RPMI7951 (cell line): Measurements from ENCODE around the gene S100A5. TPM values are rescaled to one million over a fixed set of nuclear protein-coding genes. Genes with fewer than 3 reads are reported as not detected.
A peak's percentile ranks its signal among the peaks of the same experiment; 100 is the strongest.

Experiments
- DNase-seq: peaks from one replicate; pipeline ENCODE4 v3.0.0-alpha.2; 2012; ENCODE audit warnings: low read depth
- total RNA-seq: library from RNA; depleted of rRNA; stranded (reverse); fragments of >200 nt; shearing (Covaris generic); gene quantifications from 2 replicates; pipeline ENCODE4 v1.2.3, GENCODE V29; 2014

S100A5 gene
- total RNA-seq, 1 experiment from 2014 or later: 2.2 TPM

DNA sequence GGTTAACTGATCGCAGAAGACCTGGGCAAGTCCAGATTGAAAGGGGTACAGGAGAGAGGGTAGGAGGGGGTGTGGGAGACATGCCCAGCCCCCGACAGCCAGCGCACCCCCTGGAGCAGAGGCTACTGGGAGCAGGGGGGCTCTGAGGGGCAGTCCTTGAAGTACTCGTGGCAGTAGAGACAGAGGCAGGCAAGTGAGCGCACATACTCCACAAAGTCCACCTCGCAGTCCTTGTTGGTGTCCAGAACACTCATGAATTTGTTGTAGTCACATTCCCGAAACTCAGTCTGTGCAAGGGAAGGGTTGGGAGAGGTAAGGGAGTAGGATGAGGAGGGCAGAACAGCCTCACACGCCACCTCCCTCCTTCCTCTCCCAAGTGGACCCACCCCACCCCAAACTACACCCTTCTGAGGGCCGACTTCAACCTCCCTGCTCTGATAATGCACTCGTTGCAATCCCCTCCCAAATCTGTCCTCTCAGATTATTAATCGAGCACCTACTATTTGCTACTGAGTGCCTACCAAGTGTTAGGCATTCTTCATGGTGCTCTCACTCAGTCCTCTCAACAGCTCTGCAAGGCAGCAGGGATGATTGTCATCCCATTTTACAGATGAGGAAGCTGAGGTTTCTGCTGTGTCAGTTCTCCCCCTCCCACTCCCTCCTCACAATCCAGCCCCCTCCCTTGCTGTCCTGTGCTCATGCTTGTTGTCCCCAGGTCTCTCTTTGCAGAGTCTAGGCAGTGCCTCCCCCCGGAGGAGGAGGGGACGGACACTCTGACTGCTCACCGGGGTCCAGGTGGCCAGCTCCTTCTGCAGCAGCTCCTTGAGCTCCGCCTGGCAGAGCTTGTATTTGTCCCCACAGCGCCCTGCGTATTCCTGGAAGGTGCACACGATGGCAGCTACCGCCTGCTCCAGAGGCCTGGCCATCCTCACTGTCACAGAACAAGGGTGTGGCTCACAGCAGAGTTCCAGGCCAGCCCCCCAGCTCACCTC lies 7.1 kb upstream of the S100A5 start:
- no peak for DNase-seq

DNA sequence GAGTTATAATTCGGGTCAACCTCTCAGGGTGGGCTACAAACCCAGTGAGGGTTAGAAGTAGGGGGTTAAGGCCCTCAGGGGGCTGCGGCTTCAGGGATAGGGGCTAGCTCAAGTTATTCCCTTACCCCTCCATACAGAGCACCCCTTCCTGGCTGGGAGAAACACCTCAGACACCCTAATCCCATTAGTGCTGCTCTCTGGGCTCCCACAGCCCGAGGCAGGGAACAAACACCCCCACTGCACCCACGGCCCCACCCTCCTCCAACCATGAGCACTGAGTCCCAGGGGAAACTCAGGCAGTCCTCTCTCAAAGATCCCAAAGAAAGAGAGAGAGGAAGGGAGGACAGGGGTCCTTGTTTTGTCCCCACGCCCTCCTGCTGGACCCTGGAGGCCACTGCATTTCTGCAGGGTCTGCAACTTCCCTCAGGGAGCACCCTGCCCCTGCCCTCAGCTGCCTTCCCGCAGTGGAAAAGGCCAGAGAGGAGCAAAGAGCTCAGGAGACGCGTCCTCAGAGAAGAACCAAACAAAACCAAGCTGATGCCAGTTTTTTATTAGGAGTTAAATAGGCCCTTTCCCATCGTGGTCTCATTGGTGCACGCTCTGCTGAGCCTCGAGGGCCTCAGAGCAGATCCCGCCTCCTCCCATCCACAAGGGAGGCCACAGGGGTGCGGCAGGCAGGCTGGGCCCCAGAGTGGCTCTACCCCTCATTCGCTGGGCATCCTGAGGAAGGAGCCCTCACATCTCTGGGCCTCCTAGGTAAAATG lies 6.2 kb upstream of the S100A5 start:
- DNase-seq: no peak

GRCh38 chr1:153546371-153546770 lies 5.6 kb upstream of the S100A5 start:
- no peak for DNase-seq

DNA sequence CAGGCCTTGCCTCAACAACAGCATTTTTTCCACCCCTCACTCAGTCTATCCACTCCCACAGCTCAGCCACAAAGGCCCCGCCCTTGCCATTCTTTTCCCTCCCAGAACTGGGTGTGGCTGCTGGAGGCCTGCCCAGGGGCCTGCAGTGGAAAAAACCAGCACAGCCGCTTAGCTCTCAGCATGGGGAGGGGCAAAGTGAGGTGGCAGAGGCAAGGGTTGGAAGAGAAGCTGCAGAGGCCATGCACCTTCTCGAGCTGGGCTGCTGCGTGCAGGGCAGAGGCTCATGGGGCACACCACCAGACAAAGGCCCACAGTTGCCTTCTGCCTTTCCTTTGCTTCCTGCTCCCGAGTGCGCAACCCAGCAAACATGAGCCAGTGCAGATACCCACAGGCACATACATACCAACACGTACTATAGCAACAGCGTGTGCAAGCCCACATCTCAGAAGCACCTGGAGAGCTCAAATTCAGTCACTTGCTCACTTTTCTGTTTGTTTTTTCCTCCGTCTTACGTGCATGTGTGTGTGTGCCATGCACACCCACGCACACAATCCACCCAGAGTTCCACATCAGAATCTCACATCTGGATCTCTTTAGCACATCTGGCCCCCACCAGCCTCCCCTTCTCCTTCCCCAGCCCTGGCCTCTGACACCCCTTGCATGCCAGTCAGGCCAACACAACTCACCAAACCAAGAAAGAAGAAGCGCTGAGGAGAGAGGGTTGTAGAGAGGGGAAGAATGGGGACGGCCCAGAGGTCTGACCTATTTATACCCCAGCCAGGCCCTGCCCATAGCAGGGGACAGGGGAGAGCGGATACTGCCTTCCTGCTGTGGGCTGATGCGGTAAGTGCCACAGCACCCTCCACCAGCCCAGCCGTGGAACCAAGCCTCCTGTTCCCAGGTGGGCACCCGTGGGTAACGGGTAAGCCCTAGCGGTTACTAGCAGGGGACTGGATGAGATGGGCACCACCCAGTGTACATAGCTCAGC lies 4.6 kb upstream of the S100A5 start, which contains the start of gene S100A4:
S100A4 (minus strand) TSS at position 740 of the 989 bp plus-strand sequence. CDS start 1,012 bp downstream, outside the sequence.
- DNase-seq: peak; percentile 96

- DNase-seq: no peak
Observed at GRCh38 chr1:153544453-153545066, 3.8 kb upstream of the S100A5 start.

- no peak for DNase-seq
Observed at GRCh38 chr1:153543736-153544135, 3.0 kb upstream of the S100A5 start.

- DNase-seq: no peak
Observed at GRCh38 chr1:153542956-153543711, 2.4 kb upstream of the S100A5 start.

DNA sequence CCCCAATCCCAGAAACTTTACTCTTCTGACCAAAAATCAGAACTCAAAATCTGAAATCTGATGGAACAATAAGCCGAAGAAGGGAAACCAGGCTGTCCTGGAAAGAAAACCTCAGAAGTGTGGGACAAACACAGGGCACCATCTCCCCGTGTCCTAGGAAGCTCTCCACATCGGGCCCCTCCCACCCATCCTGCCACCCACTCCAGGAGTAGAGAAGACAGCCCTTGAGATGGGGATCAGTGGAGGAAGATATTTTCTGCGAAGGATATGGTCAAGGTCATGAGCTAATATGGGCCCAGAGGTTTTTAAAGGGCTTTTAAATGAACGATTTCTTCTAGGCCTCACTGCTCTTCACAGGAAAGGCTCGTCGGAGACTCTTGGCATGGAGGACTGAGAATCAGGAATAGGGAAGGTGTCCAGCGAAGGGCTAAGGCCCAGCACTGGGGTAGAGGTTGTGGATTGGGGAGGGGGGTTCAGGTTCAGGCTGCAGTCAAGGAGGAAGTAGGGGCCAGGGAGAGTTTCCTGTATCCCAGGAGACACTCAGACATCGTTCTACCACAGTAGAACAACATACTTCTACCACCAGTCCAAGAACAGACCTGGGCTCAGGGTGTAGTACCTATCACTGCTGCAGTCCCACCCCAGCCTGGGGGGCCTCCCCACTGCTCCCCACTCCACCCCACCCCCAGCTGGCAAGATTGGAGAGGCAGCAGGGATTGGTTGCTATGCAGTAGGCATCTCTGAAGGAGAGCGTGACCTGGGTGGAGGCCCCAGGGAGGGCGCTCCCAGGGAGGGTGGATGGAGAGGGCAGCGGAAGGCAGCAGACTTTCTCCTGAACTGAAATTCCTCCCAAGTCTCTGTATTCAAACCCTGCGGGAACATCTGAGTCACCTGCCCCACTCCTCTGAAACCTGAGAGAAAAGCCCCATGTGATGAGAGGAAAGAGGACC lies 1.2 kb upstream of the S100A5 start:
- no peak for DNase-seq

GRCh38 chr1:153539395-153540093 lies 1.2 kb downstream of the S100A5 start:
- DNase-seq: no peak

DNA sequence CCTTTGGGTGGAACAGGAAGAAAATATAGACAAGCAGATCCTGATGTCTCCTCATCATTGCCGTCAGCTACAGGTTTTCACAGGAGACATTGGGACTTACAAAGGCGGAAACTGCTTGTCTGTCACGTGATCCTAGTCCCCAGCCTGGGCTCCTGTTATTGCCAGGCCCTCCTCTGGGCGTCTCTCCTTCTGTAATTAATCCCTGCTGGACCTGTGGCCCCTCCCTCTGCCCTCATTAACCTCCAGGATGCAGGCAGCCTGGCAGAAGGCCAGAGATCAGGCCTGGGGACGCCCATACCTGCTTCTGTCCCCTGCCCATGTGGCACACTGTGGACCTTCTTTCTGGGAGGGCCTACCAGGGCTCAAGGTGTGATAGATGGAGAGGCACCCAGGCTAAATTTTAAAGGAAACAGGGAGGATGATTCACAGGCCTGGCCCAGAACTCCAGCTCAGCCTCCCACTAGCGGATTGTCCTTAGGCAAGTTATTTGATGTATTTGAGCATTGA lies 2.4 kb downstream of the S100A5 start:
- peak; percentile 69 for DNase-seq

DNA sequence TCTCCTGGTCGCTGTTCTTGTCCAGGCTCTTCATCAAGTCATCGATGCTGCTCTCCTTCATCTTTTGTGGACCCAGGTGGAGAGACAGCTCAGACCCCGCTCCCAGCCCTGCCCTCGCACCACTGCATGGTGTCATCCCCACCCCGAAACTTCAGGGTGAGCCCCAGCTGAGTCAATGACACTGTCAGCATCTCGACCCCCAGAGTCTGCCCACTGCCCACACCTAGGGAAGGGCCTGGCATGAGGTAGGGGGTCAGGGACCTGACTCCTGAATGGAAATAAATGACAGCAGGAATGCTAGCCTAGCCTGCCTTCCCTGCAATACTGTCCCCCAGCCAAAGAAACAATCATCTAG lies 3.4 kb downstream of the S100A5 start:
- DNase-seq: no peak

- no peak for DNase-seq
Observed at GRCh38 chr1:153536671-153537375, 3.9 kb downstream of the S100A5 start.

- DNase-seq: peak; percentile 98
Observed at GRCh38 chr1:153536012-153536670, 4.6 kb downstream of the S100A5 start.

DNA sequence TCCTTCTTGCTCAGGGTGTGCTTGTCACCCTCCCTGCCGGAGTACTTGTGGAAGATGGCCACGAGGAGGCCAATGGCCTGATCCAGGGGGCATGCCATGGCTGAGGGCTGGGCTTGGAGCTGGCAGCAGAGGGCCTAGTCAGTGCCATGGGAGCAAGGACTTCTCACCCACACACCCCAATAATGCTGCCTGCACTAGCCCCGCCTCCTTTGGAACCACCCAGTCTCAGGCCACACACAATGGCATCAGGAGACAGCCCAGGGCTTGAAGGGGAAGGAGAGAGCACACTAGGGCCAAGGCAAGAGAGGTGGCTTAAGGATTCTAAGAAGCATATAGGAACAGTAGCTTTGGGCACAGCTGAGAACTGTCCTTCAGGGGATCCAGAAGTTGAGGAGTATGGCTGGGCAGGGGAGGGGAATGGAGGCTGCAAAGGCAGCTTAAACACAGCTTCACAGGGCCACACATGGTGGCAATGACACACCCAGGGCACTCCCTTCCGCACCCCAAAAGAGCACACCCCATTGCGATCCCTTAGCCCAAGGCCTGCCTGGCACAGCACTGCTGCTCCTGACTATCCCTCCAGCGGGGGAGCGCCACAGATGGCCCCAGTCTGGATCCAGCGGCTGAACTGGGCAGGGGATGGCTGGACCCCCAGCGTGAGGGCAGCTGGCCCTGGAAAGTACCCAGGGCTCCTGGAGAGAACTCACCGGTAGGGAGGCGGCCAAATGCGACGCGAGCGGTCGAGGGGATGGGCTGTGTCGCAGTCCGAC lies 5.3 kb downstream of the S100A5 start, which contains the start of gene S100A6:
S100A6 (minus strand) TSS at position 750 of the 770 bp plus-strand sequence; CDS start at position 98, 652 bp downstream.
- peak; percentile 59 for DNase-seq

DNA sequence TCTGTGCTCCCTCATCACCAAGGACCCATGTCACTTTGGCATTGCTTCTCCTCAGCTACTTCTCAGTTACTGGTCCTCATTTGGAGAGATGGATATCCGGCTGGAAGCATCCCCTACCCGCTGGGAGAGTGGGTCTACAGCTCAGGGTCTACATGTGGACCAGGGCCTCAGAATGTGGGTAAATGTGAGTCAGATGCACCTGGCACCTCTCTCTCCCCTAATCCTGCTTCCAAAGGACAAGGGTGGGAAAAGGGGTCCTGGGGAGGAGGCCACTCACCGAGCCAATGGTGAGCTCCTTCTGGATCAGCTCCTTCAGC lies 5.9 kb downstream of the S100A5 start:
- no peak for DNase-seq

DNA sequence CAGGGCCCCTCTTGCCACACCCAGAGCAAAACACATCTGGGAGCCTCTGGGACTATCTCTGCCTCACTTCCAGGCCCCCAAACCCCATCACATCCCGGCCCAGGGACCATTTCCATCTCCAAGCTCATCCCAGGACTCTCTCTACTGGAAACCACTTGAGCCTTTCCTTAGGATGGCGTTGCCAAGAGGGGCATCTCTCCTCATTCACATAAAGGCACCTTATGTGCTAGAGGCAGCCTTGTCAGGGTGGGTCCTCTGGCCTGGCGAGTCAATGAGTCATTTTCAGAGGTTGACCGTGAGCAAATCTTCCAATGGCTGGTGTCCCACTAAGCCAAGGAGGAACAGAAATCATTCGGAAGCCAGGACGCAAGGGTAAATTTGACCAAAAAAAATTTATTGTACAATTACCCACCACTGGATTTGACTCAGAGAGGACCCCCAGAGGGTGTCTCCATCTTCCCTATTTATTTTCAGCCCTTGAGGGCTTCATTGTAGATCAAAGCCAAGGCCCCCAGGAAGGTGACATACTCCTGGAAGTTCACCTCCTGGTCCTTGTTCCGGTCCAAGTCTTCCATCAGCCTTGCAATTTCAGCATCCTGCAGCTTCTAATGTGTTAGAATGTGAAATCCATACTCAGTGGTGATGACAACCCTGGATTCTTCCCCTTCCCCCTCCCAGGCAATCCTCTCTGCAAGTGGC lies 6.4 kb downstream of the S100A5 start:
- DNase-seq: peak; percentile 78
